PFSK-1 (cell line): ENCODE measurements around the gene EVX2.

Source experiments
- FOXP2 ChIP-seq: optimal IDR thresholded peaks from 2 replicates; pipeline ENCODE3; 2011; ENCODE audit warnings: borderline replicate concordance, control low read depth, inconsistent platforms; ENCODE audit not compliant: insufficient read depth; ENCODE audit errors: extremely low read length, extremely low read depth
- POLR2AphosphoS5 ChIP-seq: IDR thresholded peaks from 2 replicates; pipeline ENCODE4 v1.6.1; 2012; ENCODE audit warnings: low read depth, mild to moderate bottlenecking, control low read depth, low read length, moderate library complexity
- REST ChIP-seq, 2 experiments: IDR thresholded peaks; 2 replicates each; pipeline versions ENCODE4 v1.6.1 to v1.8.0; 2011 to 2012; ENCODE audit warnings: low read depth in 2 of 2, low read length in 2 of 2, control low read depth in 1 of 2, inconsistent platforms in 1 of 2, mild to moderate bottlenecking in 1 of 2, moderate library complexity in 1 of 2; ENCODE audit not compliant: insufficient read depth in 1 of 2
- SIN3A ChIP-seq: IDR thresholded peaks from 2 replicates; pipeline ENCODE4 v1.6.1; 2012; ENCODE audit warnings: mild to moderate bottlenecking, low read length, moderate library complexity, borderline replicate concordance; ENCODE audit not compliant: insufficient read depth
- TAF1 ChIP-seq: IDR thresholded peaks from 2 replicates; pipeline ENCODE4 v1.6.1; 2012; ENCODE audit warnings: low read length, control low read depth, borderline replicate concordance; ENCODE audit not compliant: insufficient read depth

Gene EVX2

GRCh38 chr2:176039375-176039774, 44.4 kb downstream of the EVX2 start:
- TF ChIP-seq REST (IDR thresholded peaks at IDR 0.05; ENCODE audit: insufficient read depth in 1 of 2, low read depth in 2 of 2, low read length in 2 of 2) (no peak), TAF1 (no peak)

- TF ChIP-seq REST (IDR thresholded peaks at IDR 0.05; ENCODE audit: insufficient read depth in 1 of 2, low read depth in 2 of 2, low read length in 2 of 2), result no peak
- TF ChIP-seq FOXP2, result no peak
- no peak for TF ChIP-seq TAF1
Observed at GRCh38 chr2:176038694-176039093, 45.1 kb downstream of the EVX2 start.

- TF ChIP-seq SIN3A (no peak), REST (IDR thresholded peaks at IDR 0.05; ENCODE audit: insufficient read depth in 1 of 2, low read depth in 2 of 2, low read length in 2 of 2) (no peak), FOXP2 (no peak), POLR2AphosphoS5 (no peak), TAF1 (no peak)
Observed at GRCh38 chr2:176035013-176035691, 48.6 kb downstream of the EVX2 start.

- TF ChIP-seq TAF1, result no peak
- no peak for TF ChIP-seq SIN3A
- TF ChIP-seq FOXP2, result no peak
- no peak for TF ChIP-seq POLR2AphosphoS5
- TF ChIP-seq REST (IDR thresholded peaks at IDR 0.05; ENCODE audit: insufficient read depth in 1 of 2, low read depth in 2 of 2, low read length in 2 of 2), result no peak
Observed at GRCh38 chr2:176027806-176028205, 56.0 kb downstream of the EVX2 start.
